Measurements from ENCODE around the gene STXBP6. TPM values are rescaled to one million over a fixed set of nuclear protein-coding genes. Genes with fewer than 3 reads are reported as not detected.
A peak's percentile ranks its signal among the peaks of the same experiment; 100 is the strongest.

Gene STXBP6
- total and polyA plus RNA-seq, 2 of the 13 experiments (the other 11 are each of a cell fraction or from before 2014, with no cell fraction given) = 35.3 to 42.8 TPM

- TF ChIP-seq ZGPAT (CRISPR knock-in tag; IDR thresholded peaks at IDR 0.05) (no peak), ZNF839 (CRISPR knock-in tag; IDR thresholded peaks at IDR 0.05; ENCODE audit: borderline replicate concordance) (0 out of 2 replicates have a peak, but pooled peaks have one; percentile 70), REL (CRISPR knock-in tag; conservative IDR thresholded peaks at IDR 0.05) (no peak), ZMAT3 (CRISPR knock-in tag; conservative IDR thresholded peaks at IDR 0.05) (no peak), ZNF343 (CRISPR knock-in tag; IDR thresholded peaks at IDR 0.05) (0 out of 2 replicates have a peak, but pooled peaks have one; percentile 24), ASH2L (IDR thresholded peaks at IDR 0.05; ENCODE audit: insufficient read length, low read depth, low read length) (no peak), AHDC1 (CRISPR knock-in tag; IDR thresholded peaks at IDR 0.05; ENCODE audit: borderline replicate concordance) (no peak), BORCS8-MEF2B (CRISPR knock-in tag; IDR thresholded peaks at IDR 0.05) (no peak), PITX1 (CRISPR knock-in tag; IDR thresholded peaks at IDR 0.05) (no peak), ARID2 (CRISPR knock-in tag; IDR thresholded peaks at IDR 0.05; ENCODE audit: borderline replicate concordance) (no peak), DZIP1 (CRISPR knock-in tag; IDR thresholded peaks at IDR 0.05) (0 out of 2 replicates have a peak, but pooled peaks have one; percentile 59), ZFP36 (IDR thresholded peaks at IDR 0.05; ENCODE audit: borderline replicate concordance, low read depth, low read length, partially characterized antibody) (no peak), TBX2 (CRISPR knock-in tag; IDR thresholded peaks at IDR 0.05; ENCODE audit: borderline replicate concordance) (peak; percentile 25; the same call in 1 of the 2 replicates), REST (IDR thresholded peaks at IDR 0.05; ENCODE audit: borderline replicate concordance in 1 of 2, low read depth in 1 of 2, low read length in 2 of 2) (0 out of 4 replicates have a peak, but pooled peaks of 1 of the 2 experiments have one; percentile 7), ZNF225 (CRISPR knock-in tag; IDR thresholded peaks at IDR 0.05) (peak; percentile 48; the same call in 1 of the 2 replicates)
These were observed 245.9 kb downstream of the STXBP6 start (continued) for GRCh38 chr14:24803933-24804494.

All from HepG2 (cell line).